ENCODE measurements around the gene MTRF1.
"Not testable (repeated sequence)": the region's sequence is repeated elsewhere in the genome, so short reads cannot be mapped to it uniquely, and the experiment has no call there.

MTRF1 gene

DNA sequence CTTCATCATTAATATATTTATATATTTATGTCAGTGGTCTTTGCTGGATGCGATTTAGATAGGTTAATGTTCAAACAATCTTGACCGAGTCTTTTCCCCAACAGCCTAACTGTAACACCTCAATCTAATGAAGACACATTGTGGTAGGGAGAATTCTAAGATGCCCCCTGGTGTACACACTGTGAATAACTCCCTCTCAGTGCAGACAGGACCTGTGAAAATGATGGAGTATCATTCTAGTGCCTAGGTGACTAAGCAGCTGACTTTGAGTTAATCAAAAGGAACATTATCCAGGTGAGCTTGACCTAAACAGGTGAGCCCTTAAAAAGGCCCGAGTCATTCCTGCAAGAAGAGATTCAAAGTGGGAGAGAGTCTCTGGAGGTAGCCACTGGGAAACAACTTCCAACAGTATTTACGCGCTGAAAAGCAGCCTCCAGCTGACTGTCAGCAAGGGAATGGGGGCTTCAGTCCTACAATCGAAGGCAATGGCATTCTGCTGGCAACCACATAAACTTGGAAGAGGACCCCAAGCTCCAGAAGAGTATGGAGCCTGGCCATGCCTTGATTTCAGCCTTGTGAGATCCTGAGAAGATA lies 41.0 kb downstream of the MTRF1 start:
- no peak for DNase-seq

DNA sequence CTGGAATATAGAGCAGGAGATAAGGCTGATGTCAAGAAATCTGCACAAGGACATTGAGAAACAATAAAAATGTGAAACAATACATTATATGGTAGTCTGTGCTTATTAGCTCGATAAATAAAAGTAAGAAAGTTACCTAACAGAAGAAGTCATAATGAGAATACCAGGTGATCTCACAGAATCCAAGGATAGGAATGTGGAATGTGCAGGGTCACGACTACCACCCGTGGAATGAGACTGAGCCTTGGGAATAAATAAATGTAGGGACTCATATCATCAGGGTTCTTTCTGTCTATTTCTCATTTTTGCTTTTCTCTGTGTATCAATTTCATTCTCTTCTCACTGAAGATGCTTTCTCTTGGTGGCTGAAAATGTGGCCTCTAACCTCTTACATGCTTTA lies 43.0 kb downstream of the MTRF1 start:
- no peak for DNase-seq

DNA sequence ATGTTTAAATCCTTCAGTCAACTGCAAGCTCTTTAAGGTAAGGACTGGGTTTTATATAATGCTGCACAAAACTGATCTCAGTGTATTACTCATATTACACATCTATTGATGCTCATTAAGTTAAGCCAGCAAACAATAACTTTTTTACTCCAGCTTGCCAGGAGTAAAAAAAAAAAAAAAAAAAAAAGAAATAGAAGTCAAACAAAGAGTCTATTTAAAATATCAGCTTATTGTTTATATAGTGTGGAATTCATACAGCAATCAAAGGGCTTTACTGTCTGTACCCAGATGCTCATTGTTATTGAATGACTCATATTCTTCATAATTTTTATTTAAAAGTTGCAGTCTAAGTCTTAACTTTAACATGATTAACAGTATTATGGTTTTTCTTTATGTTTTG lies 47.2 kb downstream of the MTRF1 start:
- DNase-seq: no peak

DNA sequence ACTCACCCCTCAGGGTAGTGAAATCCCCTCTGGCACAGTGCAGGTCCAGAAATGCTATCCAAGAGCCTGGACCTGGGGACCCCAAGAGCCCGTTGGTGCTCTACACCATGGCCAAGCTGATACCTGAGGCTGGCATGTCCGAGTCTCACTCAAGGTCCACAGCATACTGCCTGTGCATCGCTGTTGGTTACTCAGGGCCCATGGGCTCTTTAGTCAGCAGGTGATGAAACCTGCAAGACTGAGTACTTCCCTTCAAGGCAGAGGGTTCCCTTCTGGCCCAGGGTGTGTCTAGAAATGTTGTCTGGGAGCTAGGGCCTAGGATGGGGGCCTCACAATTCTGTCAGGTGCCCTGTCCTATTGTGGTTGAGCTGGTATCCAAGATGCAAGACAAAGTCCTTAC lies 49.5 kb downstream of the MTRF1 start:
- DNase-seq: no peak

DNA sequence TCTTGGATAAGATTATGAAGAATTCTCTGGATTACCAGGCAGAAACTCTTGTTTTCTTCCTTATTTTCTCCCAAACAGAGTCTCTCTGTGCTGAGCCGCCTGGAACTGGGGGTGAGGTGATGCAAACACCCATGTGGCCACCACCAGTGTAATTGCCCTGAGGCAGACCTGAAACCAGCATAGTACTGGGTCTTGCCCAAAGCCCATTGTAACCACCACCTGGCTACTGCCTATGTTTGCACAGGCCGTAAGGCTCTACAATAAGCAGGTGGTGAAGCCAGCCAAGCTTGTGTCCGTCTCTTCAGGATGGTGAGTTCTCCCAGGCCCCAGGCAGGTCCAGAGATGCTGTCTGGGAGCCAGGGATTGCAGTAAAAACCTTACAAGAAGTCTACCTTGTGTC lies 50.1 kb downstream of the MTRF1 start:
- DNase-seq: no peak

DNA sequence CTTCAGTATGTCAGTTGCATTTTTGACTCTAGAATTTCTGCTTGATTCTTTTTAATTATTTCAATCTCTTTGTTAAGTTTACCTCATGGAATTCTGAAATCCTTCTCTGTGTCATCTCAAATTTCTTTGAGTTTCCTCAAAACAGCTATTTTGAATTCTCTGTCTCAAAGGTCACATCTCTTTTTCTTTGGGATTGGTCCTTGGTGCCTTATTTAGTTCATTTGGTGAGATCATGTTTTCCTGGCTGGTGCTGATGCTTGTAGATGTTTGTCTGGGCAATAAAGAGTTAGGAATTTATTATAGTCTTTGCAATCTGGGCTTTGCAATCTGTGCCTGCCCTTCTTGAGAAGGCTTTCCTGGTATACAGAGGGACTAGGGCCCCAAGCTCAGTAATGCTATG lies 50.5 kb downstream of the MTRF1 start:
- no peak for DNase-seq

DNA sequence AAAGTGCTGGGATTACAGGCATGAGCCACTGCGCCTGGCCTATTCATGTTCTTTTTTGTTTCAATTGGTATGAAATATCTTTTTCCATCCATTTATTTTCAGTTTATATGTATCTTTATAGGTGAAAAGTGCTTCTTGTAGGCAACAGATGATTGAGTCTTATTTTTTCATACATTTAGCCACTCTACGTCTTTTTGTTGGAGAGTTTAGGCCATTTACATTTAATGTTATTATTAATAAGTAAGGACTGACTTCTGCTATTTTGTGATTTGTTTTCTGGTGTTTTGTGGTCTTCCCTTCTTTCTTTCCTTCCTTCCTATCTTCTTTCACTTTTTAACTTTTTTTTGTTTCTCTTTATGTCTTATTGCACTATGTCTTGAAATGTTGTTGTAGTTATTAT lies 52.3 kb downstream of the MTRF1 start:
- no peak for DNase-seq

DNA sequence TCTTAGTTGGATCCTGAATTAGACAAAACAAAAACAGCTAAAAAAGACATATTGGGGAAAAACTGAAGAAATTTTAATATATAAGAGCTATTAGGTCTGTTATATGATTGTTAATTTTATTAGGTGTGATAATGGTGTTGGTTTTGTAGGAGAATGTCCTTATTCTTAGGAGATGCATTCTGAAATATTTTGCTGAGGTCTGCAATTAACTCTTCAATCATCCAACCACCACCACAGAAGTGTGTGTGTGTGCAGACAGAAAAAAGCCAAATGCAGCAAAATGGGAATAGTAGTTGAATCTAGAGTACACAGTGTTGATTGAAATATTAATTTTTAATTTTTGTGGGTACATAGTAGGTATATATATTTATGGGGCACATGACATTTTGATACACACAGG lies 56.9 kb downstream of the MTRF1 start:
- DNase-seq: no peak

DNA sequence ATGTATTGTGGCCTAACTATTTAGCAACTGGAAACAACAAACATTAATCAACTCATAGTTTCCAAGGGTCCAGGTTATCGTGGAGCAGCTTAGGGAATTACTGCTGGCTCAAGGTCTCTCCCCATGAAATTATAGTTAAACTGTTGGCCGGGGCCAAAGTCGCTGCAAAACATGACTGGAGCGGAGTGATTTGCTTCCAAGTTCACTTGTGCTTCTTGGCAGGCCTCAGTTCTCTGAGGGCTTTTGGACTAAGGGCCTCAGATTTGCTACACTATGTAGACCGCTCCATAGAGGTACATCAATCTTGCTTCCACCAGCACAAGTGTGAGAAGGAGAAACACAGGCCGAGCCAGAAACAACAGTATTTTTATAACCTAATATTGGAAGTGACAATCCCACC lies 59.6 kb downstream of the MTRF1 start:
- DNase-seq: no peak

DNA sequence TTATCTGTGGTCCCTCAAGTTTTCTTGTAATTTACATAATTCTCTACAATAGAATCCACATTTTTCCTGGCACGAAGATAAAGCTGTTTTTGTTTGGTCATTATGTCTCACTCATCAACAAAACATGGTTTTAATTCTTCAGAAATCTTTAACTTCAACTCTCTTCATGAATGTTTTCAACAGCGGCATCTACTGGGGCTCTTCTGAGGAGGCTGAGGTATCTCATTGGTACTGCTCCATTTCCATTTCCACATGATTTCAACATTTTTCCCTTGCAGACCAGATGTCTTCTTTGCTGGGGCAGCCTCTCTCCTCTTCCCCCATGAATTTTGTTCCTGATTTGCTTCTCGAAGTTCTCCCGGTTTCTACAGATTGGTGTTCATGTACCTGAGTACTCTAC lies 63.2 kb downstream of the MTRF1 start:
- DNase-seq: no peak

DNA sequence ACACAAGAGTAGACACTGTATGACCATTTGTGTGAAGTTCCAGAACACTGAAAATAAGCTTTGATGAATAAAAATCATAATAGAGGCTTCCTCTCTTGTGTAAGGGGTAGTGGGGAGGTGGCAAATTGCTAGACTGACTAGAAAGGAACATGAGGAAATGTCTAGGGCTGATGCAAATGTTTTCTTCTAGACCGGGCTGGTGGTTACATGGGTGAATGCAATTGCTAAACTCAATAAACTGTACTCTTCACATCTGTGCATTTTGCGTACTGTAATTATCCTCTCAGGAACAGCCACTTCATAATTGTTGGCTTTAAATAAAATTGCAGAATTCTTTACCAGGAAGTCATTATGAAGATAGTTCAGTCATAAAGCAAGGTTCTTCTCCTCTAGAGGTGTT lies 63.9 kb downstream of the MTRF1 start:
- no peak for DNase-seq

DNA sequence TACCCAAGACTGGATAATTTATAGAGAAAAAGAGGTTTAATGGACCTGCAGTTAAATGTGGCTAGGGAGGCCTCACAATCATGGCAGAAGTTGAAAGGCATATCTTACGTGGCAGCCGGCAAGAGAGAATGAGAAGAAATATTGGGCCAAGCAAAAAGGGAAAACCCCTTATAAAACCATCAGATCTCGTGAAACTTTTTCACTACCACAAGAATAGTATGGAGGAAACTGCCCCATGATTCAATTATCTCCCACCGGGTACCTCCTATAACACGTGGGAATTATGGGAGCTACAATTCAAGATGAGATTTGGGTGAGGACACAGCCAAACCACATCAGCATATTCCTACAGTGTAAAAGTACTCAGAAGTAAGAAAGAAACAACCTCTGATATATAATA lies 64.3 kb downstream of the MTRF1 start:
- no peak for DNase-seq

DNA sequence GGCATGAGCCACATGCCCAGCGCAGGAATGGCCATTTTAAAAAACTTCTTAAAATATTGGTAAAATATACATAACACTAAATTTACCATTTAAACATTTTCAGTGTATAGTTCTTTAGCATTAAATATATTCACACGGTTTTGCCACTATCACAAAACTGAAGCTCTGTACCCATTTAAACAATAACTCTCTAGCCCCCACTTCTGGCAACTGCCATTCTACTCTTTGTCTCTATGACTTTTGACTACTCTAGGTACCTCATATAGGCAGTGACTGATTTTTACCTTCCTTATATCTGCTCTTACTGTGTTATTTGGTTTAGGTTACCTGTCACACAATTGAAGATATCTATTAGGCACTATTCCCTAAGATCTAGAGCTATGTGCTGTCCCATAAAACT lies 66.8 kb downstream of the MTRF1 start:
- DNase-seq: no peak

DNA sequence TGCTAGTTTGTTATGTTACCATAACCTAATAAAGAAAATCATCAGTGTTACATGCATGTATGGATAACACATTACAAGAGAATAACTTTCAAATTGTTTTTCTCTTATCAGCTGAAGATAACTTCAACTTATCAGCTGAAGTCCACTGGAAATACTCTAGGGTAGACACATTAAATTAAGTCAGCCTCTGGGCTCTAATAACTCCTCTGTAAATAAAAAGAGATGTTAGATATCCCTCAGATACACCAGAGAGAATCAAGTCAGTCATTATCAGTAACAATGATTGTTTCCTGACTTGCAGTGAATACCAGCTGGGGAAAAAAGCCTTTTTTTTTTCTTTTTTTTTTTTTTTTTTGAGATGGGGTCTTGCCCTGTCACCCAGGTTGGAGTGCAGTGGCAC lies 67.4 kb downstream of the MTRF1 start:
- no peak for DNase-seq

DNA sequence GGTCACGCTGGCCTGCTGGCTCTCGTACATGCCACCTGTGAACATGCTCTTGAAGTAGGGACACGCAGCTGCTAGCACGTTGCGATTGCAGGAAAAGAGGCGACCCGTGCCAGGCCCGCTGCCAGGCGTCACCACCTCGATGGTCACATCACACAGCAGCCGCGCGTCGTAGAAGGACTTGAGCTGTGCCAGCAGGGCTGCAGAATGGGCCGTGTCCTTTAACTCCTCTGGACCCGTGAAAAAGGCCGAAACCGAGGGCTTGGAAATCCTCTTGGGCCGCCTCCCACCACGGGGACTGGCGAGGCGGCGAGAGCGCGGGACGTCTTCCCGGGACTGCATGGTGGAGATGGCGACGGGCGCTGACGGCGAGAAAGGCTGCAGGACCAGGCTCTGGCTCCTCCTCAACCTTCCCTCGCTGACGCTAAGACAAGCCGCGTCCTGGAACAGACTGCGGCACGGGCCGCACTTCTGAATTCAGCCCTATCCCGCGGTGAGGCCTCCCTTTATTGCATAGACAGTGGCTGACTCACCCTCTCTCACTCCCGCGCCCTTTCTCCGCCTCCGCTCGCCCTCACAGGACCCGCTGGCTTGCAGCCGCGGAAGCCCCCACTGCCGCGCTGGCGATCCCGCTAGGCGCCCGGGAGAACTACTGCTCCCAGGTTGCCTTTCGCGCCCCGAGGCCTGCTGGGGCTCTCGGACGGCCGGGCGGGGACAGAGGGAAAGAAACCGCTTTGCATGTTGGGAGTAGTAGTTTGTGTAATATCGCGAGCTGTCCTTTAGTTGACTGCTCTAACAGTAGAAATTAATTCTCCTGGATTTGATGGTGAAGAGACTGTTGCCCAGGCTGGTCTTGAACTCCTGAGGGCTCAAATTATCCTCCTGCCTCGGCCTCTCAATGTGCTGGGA lies 69.2 kb downstream of the MTRF1 start, which contains the start of gene KBTBD7:
KBTBD7 (minus strand) TSS at position 651 of the 906 bp plus-strand sequence; CDS start at position 339, 312 bp downstream.
- DNase-seq: peak; percentile 94

DNA sequence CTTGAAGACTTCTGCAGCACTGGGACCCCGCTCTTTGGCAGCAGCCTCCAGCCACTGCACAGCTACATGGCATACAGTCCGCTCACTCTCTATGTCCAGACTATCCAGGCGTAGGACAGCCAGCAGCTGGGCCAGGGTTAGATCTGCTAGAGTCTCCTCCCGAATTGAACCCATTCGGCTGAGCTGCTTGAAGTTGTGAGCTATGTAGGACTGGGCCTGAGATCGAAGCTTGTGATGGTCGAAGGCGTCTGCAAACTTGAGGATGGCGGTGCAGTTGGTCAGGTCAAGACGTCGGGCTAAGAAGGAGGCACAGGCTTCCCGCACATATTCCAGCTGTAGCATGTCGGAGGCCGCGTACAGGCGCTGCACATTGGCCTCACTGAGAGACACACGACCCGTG lies 69.9 kb downstream of the MTRF1 start:
- no peak for DNase-seq

DNA sequence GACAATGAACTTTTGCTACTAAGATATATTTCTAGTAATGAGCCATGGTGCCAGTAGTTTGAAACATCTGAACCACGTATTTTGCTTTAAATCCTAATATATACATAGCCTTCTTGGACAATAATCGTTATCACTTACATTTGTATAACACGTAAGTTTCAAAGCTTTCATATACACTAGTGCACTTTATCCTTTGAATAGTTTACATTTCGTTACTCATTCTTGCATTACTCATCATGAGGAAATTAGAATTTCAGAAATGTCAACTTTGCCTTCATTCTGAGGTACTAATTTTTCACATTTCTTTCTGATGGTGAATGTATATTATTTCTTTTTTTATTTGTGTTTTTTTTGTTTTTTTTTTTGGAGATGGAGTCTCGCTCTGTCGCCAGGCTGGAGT lies 74.8 kb downstream of the MTRF1 start:
- DNase-seq: no peak

DNA sequence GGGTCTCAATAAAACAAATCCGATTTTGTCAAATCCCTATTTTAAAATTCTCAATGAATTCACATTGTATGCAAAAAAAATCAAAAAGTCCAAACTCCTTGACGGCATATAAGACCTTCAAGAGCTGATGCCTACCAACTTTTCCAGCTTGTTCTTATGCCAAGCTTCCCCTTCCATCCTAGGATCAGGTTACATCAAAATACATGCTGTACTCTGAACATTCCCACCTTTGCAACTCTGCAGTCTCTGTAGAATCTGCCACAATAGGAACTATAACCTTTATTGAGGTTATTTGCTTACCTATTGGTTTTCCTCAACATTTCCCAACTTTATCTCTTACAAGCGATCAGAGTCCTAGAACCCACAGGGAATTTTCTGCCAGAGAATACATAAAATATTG lies 76.9 kb downstream of the MTRF1 start:
- DNase-seq: no peak

DNA sequence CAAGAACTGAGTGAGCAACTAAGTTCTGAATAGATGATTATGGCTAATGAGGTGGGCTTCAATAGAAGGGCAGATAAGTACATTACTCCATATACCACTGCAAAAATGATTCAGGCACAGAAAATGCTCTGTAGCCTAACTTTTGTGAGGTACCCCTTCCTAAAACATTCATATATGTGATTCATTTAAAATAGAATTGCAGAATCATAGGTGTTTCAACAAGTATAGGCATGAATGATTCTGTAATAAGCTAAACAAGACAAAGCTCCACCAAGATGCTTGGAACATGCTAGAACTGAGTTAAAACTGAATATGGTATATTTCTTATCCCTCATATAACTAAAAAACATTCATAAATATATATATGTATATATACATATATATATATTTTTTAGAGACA lies 81.1 kb downstream of the MTRF1 start:
- DNase-seq: no peak

DNA sequence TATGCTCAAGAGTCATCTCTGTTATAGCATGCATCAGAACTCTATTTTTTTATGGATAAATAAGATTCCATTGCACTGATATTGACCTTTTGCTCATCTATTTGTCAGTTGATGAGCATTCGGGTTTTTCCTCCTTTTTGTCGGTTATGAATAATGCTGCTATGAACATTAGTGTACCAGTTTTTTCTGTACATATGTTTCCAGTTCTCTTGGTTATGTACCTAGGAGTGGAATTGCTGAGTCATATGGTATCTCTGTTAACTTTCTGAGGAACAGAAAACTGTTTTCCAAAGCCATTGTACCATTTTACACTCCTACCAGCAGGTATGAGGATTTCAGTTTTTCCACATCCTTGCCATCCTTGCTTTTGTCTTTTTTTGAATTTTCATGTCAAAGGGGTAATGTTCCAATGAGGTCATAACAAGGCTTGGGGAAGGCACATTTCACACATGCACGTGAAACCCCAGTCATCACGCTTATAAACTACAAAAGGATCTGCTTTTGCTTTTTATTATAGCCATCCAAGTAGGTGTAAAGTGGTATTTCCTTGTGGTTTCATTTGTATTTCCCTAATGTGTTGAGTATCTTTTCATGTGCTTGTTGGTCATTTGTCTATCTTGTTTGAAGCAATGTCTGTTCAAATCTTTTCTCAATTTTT lies 83.7 kb downstream of the MTRF1 start:
- DNase-seq: no peak

DNA sequence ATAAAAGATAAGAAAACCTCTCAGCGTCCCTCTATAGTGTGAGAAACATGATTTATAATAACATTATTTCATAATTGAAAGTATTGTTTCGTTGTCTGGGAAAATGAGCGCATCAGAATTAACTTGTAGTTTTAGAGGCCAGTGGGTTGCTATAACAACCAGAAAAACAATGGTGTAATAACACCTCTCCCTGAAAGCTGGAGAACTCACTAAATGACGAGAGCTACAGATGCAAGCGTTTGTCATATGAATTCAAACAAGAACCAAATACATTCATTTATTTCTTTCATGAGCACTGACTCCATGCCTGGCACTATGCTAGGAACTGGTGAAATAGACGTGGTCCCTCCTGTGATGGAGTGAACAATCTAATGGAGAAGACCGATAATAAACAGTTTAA lies 85.3 kb downstream of the MTRF1 start:
- no peak for DNase-seq

DNA sequence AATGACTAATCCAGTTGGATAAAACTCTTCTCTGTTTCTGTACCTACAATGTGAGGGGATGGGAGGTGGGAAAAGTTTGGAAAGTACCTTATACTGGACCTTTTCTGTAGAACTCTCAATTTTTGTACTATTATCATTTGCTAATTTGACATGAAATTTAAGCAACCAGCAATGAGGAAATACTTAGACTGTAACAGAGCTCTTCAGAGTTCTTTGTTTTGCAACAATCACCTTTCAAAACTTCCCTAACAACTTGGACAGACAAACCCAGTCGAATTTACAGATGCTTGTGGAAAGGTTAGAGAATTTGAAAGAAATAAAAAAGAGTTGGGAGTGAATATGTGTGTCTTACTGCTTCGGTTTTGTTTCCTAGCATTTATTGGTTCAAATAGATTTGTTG lies 85.8 kb downstream of the MTRF1 start:
- no peak for DNase-seq

DNA sequence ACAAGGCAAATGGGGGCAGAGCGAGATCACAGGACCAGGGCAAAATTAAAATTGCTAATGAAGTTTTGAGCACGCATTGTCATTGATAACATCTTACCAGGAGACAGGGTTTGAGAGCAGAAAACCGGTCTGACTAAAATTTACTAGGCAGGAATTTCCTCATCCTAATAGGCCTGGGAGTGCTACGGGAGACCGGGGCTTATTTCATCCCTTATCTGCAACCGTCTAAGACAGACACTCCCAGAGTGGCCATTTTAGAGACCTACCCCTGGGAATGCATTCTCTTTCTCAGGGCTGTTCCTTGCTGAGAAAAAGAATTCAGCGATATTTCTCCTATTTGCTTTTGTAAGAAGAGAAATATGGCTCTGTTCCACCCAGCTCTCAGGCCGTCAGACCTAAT lies 87.8 kb downstream of the MTRF1 start:
- not testable (repeated sequence) for DNase-seq
